HG02885 (cell line): Measurements from ENCODE around the gene COL8A1.
"Not testable (repeated sequence)": the region's sequence is repeated elsewhere in the genome, so short reads cannot be mapped to it uniquely, and the experiment has no call there.

Experiments used
- ATAC-seq: cut with Tn5 transposase; IDR thresholded peaks from one replicate; pipeline ENCODE4 v1.9.1; 2021; ENCODE audit warnings: mild to moderate bottlenecking; ENCODE audit not compliant: unreplicated experiment, poor library complexity

Gene COL8A1

GRCh38 chr3:99702953-99703943 is 64.9 kb downstream of the COL8A1 start:
- no peak for ATAC-seq

GRCh38 chr3:99704417-99704816 is 66.0 kb downstream of the COL8A1 start:
- ATAC-seq, result no peak

GRCh38 chr3:99706410-99706809 is 68.0 kb downstream of the COL8A1 start:
- ATAC-seq, result no peak

GRCh38 chr3:99708207-99708745 is 69.9 kb downstream of the COL8A1 start:
- no peak for ATAC-seq

GRCh38 chr3:99709686-99710085 is 71.3 kb downstream of the COL8A1 start:
- ATAC-seq, result no peak

GRCh38 chr3:99710094-99710493 is 71.7 kb downstream of the COL8A1 start:
- no peak for ATAC-seq

- no peak for ATAC-seq
These were observed 73.0 kb downstream of the COL8A1 start for GRCh38 chr3:99711351-99711750.

- no peak for ATAC-seq
These were observed 74.0 kb downstream of the COL8A1 start for GRCh38 chr3:99712291-99712954.

GRCh38 chr3:99713440-99713839 is 75.0 kb downstream of the COL8A1 start:
- ATAC-seq, result no peak

GRCh38 chr3:99714146-99714545 is 75.8 kb downstream of the COL8A1 start:
- ATAC-seq, result no peak

GRCh38 chr3:99714575-99714974 is 76.2 kb downstream of the COL8A1 start:
- no peak for ATAC-seq

- no peak for ATAC-seq
These were observed 78.1 kb downstream of the COL8A1 start for GRCh38 chr3:99716463-99716995.

GRCh38 chr3:99720985-99721632 is 82.7 kb downstream of the COL8A1 start:
- ATAC-seq, result no peak

- ATAC-seq, result no peak
These were observed 83.2 kb downstream of the COL8A1 start for GRCh38 chr3:99721633-99722007.

GRCh38 chr3:99724276-99724675 is 85.9 kb downstream of the COL8A1 start:
- ATAC-seq, result no peak

- no peak for ATAC-seq
These were observed 92.5 kb downstream of the COL8A1 start for GRCh38 chr3:99730870-99731269.

GRCh38 chr3:99731499-99731898 is 93.1 kb downstream of the COL8A1 start:
- peak; percentile 63 for ATAC-seq

- not testable (repeated sequence) for ATAC-seq
These were observed 102.0 kb downstream of the COL8A1 start for GRCh38 chr3:99740371-99740770.

GRCh38 chr3:99741588-99741987 is 103.2 kb downstream of the COL8A1 start:
- ATAC-seq, result no peak

GRCh38 chr3:99747915-99748314 is 109.5 kb downstream of the COL8A1 start:
- no peak for ATAC-seq
